ENCODE measurements around the gene BRME1. TPM values are rescaled to one million over a fixed set of nuclear protein-coding genes. Genes with fewer than 3 reads are reported as not detected.

Gene BRME1
- total and polyA plus RNA-seq, 9 donors, result 0.57 to 3.7 (median 2.3) TPM

GRCh38 chr19:13850910-13851733 is 54.8 kb downstream of the BRME1 start:
- TF ChIP-seq EP300 (IDR thresholded peaks at IDR 0.05), result no peak
- TF ChIP-seq CTCF (IDR thresholded peaks at IDR 0.05), result peak in 1 of 3 donors; percentile 4
- no peak for TF ChIP-seq POLR2A (IDR thresholded peaks at IDR 0.05)
- Histone ChIP-seq H3K9me3 (no peaks in the 10 kb centered on the region), H3K4me1 (ENCODE audit: insufficient read depth) (peaks cover 11% of the 10 kb centered on the region), H3K36me3 (no peaks in the 10 kb centered on the region), H3K4me3 (peak overlapping the region; percentile 33), H3K27me3 (no peaks in the 10 kb centered on the region), H3K27ac (peak overlapping the region; percentile 86 to 89)
- intact Hi-C loops (cut with DNase I), result no loop called here
- DNase-seq, result peak; percentile 87 to 95 (median 90)
- 35 to 37% (median 35%) methylated on average over 23 to 26 of the region's 26 CpGs for WGBS, 3 donors

- peak overlapping the region; percentile 33 for H3K4me3 ChIP-seq
- intact Hi-C loops (cut with DNase I), result loop anchor here in 2 of 4 donors (10.0 kb wide), 2 partner anchors 55 to 1065 kb away; partner anchors contain the start of gene ZSWIM4 (in 1 of the 2)
- TF ChIP-seq EP300 (IDR thresholded peaks at IDR 0.05) (peak; percentile 6), CTCF (IDR thresholded peaks at IDR 0.05) (no peak), POLR2A (IDR thresholded peaks at IDR 0.05) (peak; percentile 31)
These were observed 55.7 kb downstream of the BRME1 start for GRCh38 chr19:13849991-13850909.

GRCh38 chr19:13848798-13849676 is 56.9 kb downstream of the BRME1 start:
- no peak overlapping the region for H3K4me3 ChIP-seq
- H3K27ac ChIP-seq, result peak overlapping the region; percentile 76 to 98
- peak in 3 of 5 donors; percentile 54 to 57 (median 57) for DNase-seq
- no peaks in the 10 kb centered on the region for H3K27me3 ChIP-seq
- TF ChIP-seq CTCF (IDR thresholded peaks at IDR 0.05) (no peak), EP300 (IDR thresholded peaks at IDR 0.05) (no peak), POLR2A (IDR thresholded peaks at IDR 0.05) (no peak)
- no peaks in the 10 kb centered on the region for H3K36me3 ChIP-seq
- intact Hi-C loops (cut with DNase I), result loop anchor here in 2 of 4 donors (10.0 kb wide), 2 partner anchors 54 to 1064 kb away; partner anchors contain the start of gene ZSWIM4 (in 1 of the 2)
- 61 to 76% (median 67%) methylated on average over 16 of the region's 16 CpGs for WGBS, 3 donors
- H3K9me3 ChIP-seq, result no peaks in the 10 kb centered on the region
- H3K4me1 ChIP-seq (ENCODE audit: insufficient read depth), result peaks cover 11% of the 10 kb centered on the region

More at GRCh38 chr19:13849991-13850909, 55.7 kb downstream of the BRME1 start:
- H3K27me3 ChIP-seq, result no peaks in the 10 kb centered on the region
- 14 to 18% (median 18%) methylated on average over 47 to 66 of the region's 66 CpGs for WGBS, 3 donors
- no peaks in the 10 kb centered on the region for H3K36me3 ChIP-seq
- H3K9me3 ChIP-seq, result no peaks in the 10 kb centered on the region
- peak; percentile 84 to 96 (median 92) for DNase-seq
- H3K27ac ChIP-seq, result peak overlapping the region; percentile 86 to 89
- peaks cover 11% of the 10 kb centered on the region for H3K4me1 ChIP-seq (ENCODE audit: insufficient read depth)

All from ovary (tissue), 9 donors.